Right lobe of liver (tissue), 6 donors: Measurements from ENCODE around the gene DPM1. TPM values are rescaled to one million over a fixed set of nuclear protein-coding genes. Genes with fewer than 3 reads are reported as not detected.

Experiments
- ATAC-seq, 4 donors: fragments of 200-7000 bp; cut with Tn5 transposase; one replicate each; pipeline ENCODE4 v1.9.1; 2020; ENCODE audit warnings: mild to moderate bottlenecking in 4 of 4, moderate library complexity in 4 of 4
- DNase-seq, 3 donors: peaks; one replicate each; pipeline ENCODE4 v3.0.0-alpha.2; 2020
- H3K27ac ChIP-seq, 3 donors: fragments of 200-600 bp; one replicate each; pipeline ENCODE4 v1.8.0; 2022
- H3K27me3 ChIP-seq, 2 donors: fragments of 200-600 bp; one replicate each; pipeline ENCODE4 v1.8.0; 2022
- H3K36me3 ChIP-seq, 4 donors: fragments of 200-600 bp; sonication (generic) in 1 of 4; one replicate each; pipeline versions ENCODE4 v1.5.1 to v1.8.0; 2017 to 2022; ENCODE audit warnings: control low read depth in 1 of 4
- H3K4me1 ChIP-seq, 4 donors: fragments of 200-600 bp; sonication (generic) in 1 of 4; one replicate each; pipeline versions ENCODE4 v1.5.1 to v1.8.0; 2017 to 2022; ENCODE audit warnings: control low read depth in 1 of 4
- H3K4me3 ChIP-seq, 3 donors: fragments of 200-600 bp; one replicate each; pipeline ENCODE4 v1.8.0; 2022
- H3K9me3 ChIP-seq, 4 donors: fragments of 200-600 bp; sonication (generic) in 1 of 4; one replicate each; pipeline versions ENCODE4 v1.5.1 to v1.8.0; 2017 to 2022; ENCODE audit warnings: control low read depth in 1 of 4
- CTCF ChIP-seq, 4 donors: fragments of 200-600 bp in 3 of 4; fragments of 450-650 bp in 1 of 4; IDR thresholded peaks; one replicate each; pipeline versions ENCODE4 v1.5.1 to v1.8.0; 2016 to 2022; ENCODE audit warnings: antibody characterized with exemption in 4 of 4, mild to moderate bottlenecking in 2 of 4
- POLR2A ChIP-seq: fragments of 450-650 bp; IDR thresholded peaks from one replicate; pipeline ENCODE4 v1.6.1; 2017; ENCODE audit warnings: antibody characterized with exemption, mild to moderate bottlenecking
- WGBS: methylation state at CpG from one replicate; pipeline ENCODE4 v1.1.6; 2018; ENCODE audit warnings: low coverage, low lambda C conversion rate; ENCODE audit not compliant: insufficient coverage; ENCODE audit errors: missing lambda C conversion rate; 5-methylcytosine and 5-hydroxymethylcytosine counted together
- intact Hi-C, 2 donors: fragments of 100-400 bp; cut with DNase I; formaldehyde crosslinking; loops; one replicate each; pipeline versions ENCODE4 v1.11.2 to v1.14.1; 2022
- total RNA-seq, 6 experiments: library from RNA; depleted of rRNA in 2 of 6; stranded (reverse); fragments of >200 nt in 2 of 6; fragmentation: NEBNext Ultra II Directional in 3 of 6; extraction: Animal tissue kit (Norgen Biotek cat#: 25700) in 3 of 6; gene quantifications; one replicate each; pipeline versions ENCODE4 v1.1.0 to v1.2.4, GENCODE V29; 2016 to 2023
- donor health status: DM: no; HTN: yes; CAD: no.
- donor health status: DM: no; HTN: no; CAD: no.
- donor health status: DM: no; HTN: no; CAD: no.
- donor health status: DM: no; HTN: yes; CAD: no.
- donor health status: DM: no; HTN: yes; CAD: no.

DPM1 gene
- total RNA-seq, 6 experiments from 2014 or later, result 16.6 to 40.4 (median 21.2) TPM

GRCh38 chr20:50968289-50968688 lies 10.0 kb upstream of the DPM1 start:
- TF ChIP-seq CTCF (IDR thresholded peaks at IDR 0.05) (no peak), POLR2A (no peak)
- DNase-seq, result no peak
- Histone ChIP-seq H3K27me3 (no peaks in the 10 kb centered on the region), H3K4me1 (no peaks in the 10 kb centered on the region), H3K36me3 (no peaks in the 10 kb centered on the region), H3K27ac (no peak overlapping the region), H3K4me3 (no peak overlapping the region), H3K9me3 (no peaks in the 10 kb centered on the region)
- WGBS, result 67% methylated on average over 6 of the region's 9 CpGs
- intact Hi-C loops, result loop anchor here in 1 of 2 donors (10.0 kb wide), 1 partner anchor 163 kb away; no protein-coding TSS in a partner anchor
- no peak for ATAC-seq

GRCh38 chr20:50967586-50967985 lies 9.3 kb upstream of the DPM1 start:
- Histone ChIP-seq H3K9me3 (no peaks in the 10 kb centered on the region), H3K27me3 (no peaks in the 10 kb centered on the region), H3K4me1 (no peaks in the 10 kb centered on the region), H3K4me3 (no peak overlapping the region), H3K36me3 (no peaks in the 10 kb centered on the region), H3K27ac (no peak overlapping the region)
- ATAC-seq (no peak), DNase-seq (no peak)
- intact Hi-C loops, result loop anchor here in 1 of 2 donors (10.0 kb wide), 1 partner anchor 163 kb away; no protein-coding TSS in a partner anchor
- 16% methylated on average over 4 of the region's 7 CpGs for WGBS
- TF ChIP-seq CTCF (IDR thresholded peaks at IDR 0.05) (no peak), POLR2A (no peak)

DNA sequence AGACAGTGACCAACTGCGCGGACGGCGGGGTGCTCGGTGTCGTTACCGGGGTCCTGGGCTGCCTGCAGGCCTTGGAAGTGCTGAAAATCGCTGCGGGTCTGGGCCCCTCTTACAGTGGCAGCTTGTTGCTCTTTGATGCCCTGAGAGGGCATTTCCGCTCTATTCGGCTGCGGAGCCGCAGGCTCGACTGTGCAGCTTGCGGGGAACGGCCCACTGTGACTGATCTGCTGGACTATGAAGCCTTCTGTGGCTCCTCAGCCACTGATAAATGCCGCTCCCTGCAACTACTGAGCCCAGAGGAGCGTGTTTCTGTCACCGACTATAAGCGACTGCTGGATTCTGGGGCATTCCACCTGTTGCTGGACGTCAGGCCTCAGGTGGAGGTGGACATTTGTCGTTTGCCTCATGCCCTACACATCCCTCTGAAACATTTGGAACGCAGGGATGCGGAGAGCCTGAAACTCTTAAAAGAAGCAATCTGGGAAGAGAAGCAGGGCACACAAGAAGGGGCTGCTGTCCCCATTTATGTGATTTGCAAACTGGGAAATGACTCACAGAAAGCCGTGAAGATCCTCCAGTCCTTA lies 1.3 kb upstream of the DPM1 start:
- Histone ChIP-seq H3K27ac (no peak overlapping the region), H3K9me3 (no peaks in the 10 kb centered on the region), H3K27me3 (no peaks in the 10 kb centered on the region), H3K4me1 (peaks cover 0 to 28% (median 15%) of the 10 kb centered on the region in 4 donors), H3K36me3 (peaks cover 0 to 4% (median 0%) of the 10 kb centered on the region in 4 donors), H3K4me3 (peak overlapping the region; percentile 79 to 98 (median 85))
- DNase-seq (no peak), ATAC-seq (no peak)
- TF ChIP-seq POLR2A (no peak), CTCF (IDR thresholded peaks at IDR 0.05) (no peak)
- intact Hi-C loops, result loop anchor here in 1 of 2 donors (10.0 kb wide), 1 partner anchor 155 kb away; no protein-coding TSS in a partner anchor
- 85% methylated on average over 7 of the region's 25 CpGs for WGBS

GRCh38 chr20:50958615-50959542 lies 547 bp upstream of the DPM1 start, which contains the start of gene MOCS3:
Gene MOCS3, plus strand, starts transcription at chr20:50958818. Its CDS starts 25 bp downstream, at chr20:50958843.
- Histone ChIP-seq H3K27me3 (no peaks in the 10 kb centered on the region), H3K36me3 (peaks cover 0 to 12% (median under 1%) of the 10 kb centered on the region in 4 donors), H3K9me3 (no peaks in the 10 kb centered on the region), H3K4me3 (peak within 1 kb of the TSS; percentile 79 to 98 (median 85)), H3K27ac (peak within 1 kb of the TSS; percentile 83 to 90 (median 88)), H3K4me1 (peaks cover 0 to 28% (median 15%) of the 10 kb centered on the region in 4 donors)
- intact Hi-C loops, result no loop called here
- TF ChIP-seq POLR2A, result no peak
- peak in 2 of 4 donors; percentile 14 to 27 for TF ChIP-seq CTCF (IDR thresholded peaks at IDR 0.05)
- 1% methylated on average over 37 of the region's 67 CpGs for WGBS
- ATAC-seq, result peak; percentile 86 to 90 (median 88)
- DNase-seq, result peak; percentile 80 to 85 (median 84)
